ENCODE measurements around the gene ITGAE. TPM values are rescaled to one million over a fixed set of nuclear protein-coding genes. Genes with fewer than 3 reads are reported as not detected.
"Not testable (repeated sequence)": the region's sequence is repeated elsewhere in the genome, so short reads cannot be mapped to it uniquely, and the experiment has no call there.

The ITGAE gene
- total RNA-seq, 1 experiment from 2014 or later = 14.7 TPM

DNA sequence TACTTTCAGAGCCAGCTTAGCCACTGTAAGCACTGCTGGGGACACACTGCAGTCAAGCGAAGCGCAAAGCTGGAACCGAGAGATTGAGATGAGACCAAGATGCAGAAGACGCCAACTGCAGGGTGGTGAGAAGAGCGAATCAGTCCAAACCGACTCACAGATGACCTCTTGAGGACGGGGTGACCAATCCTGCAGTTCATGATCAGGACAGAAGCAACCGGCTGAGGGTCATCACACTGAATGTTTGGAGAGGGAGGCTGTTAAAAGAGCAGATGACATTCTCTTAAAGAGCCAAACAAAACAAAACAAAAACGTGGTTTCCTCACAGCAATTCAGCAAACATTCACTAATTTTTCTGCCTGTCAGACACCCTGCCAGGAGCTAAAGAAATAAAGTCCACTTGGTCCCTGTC, 68.8 kb downstream of the ITGAE start:
- no peaks in the 10 kb centered on the region for H3K9me3 Mint-ChIP-seq (ENCODE audit: low read depth, unreplicated experiment)
- no peak for DNase-seq
- H3K4me3 Mint-ChIP-seq (ENCODE audit: low read depth, unreplicated experiment) = no peak overlapping the region
- BruUV-seq (replicated peaks) = no TSS peak
- CTCF ChIA-PET = interaction anchor here (0.6 kb wide), 1 partner anchor 22 kb away, joined by 4 read pairs; no protein-coding TSS in a partner anchor
- intact Hi-C loops (cut with micrococcal nuclease; ENCODE audit: unreplicated experiment) = no loop called here
- H3K27me3 Mint-ChIP-seq (ENCODE audit: unreplicated experiment) = no peaks in the 10 kb centered on the region
- H3K27ac Mint-ChIP-seq (ENCODE audit: unreplicated experiment) = no peak overlapping the region
- peaks cover 6% of the 10 kb centered on the region for H3K36me3 Mint-ChIP-seq (ENCODE audit: insufficient read depth, unreplicated experiment)
- no peak for TF ChIP-seq CTCF (IDR thresholded peaks at IDR 0.05; ENCODE audit: unreplicated experiment)
- peaks cover 7% of the 10 kb centered on the region for H3K4me1 Mint-ChIP-seq (ENCODE audit: low read depth, unreplicated experiment)

DNA sequence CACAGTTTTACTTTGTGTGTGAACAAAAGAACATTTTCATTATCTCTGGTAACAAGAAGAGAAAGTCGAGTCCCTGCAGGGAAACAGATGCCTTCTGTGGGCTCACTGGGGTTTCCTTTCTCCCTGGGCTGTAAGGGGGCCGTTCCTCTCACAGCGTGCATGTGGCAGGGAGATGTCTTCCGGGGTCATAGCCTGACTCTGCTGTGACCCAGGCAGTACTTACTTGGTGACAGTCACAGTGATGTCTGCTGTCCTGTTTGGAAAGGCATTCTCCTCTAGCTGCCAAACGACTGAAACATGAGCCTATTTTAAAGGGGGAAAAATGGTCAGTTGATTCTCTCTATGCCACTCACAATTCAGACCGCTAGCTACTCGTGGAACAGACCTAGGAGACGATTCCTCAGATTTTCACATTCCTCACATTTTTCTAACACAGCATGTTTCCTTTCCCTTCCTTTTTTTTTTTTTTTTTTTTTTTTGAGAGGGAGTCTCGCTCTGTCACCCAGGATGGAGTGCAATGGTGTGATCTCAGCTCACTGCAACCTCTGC, 70.0 kb downstream of the ITGAE start:
- intact Hi-C loops (cut with micrococcal nuclease; ENCODE audit: unreplicated experiment) = no loop called here
- BruUV-seq (replicated peaks) = no TSS peak
- no peak for TF ChIP-seq CTCF (IDR thresholded peaks at IDR 0.05; ENCODE audit: unreplicated experiment)
- peaks cover 6% of the 10 kb centered on the region for H3K36me3 Mint-ChIP-seq (ENCODE audit: insufficient read depth, unreplicated experiment)
- CTCF ChIA-PET = interaction anchor here (0.7 kb wide), 1 partner anchor 39 kb away, joined by 3 read pairs; no protein-coding TSS in a partner anchor
- no peaks in the 10 kb centered on the region for H3K27me3 Mint-ChIP-seq (ENCODE audit: unreplicated experiment)
- no peak overlapping the region for H3K4me3 Mint-ChIP-seq (ENCODE audit: low read depth, unreplicated experiment)
- peaks cover 7% of the 10 kb centered on the region for H3K4me1 Mint-ChIP-seq (ENCODE audit: low read depth, unreplicated experiment)
- no peaks in the 10 kb centered on the region for H3K9me3 Mint-ChIP-seq (ENCODE audit: low read depth, unreplicated experiment)
- no peak for DNase-seq
- H3K27ac Mint-ChIP-seq (ENCODE audit: unreplicated experiment) = no peak overlapping the region

- H3K27me3 Mint-ChIP-seq (ENCODE audit: unreplicated experiment) = no peaks in the 10 kb centered on the region
- CTCF ChIA-PET = no interaction called here
- peaks cover 6% of the 10 kb centered on the region for H3K36me3 Mint-ChIP-seq (ENCODE audit: insufficient read depth, unreplicated experiment)
- no peaks in the 10 kb centered on the region for H3K9me3 Mint-ChIP-seq (ENCODE audit: low read depth, unreplicated experiment)
- peaks cover 10% of the 10 kb centered on the region for H3K4me1 Mint-ChIP-seq (ENCODE audit: low read depth, unreplicated experiment)
- no peak for TF ChIP-seq CTCF (IDR thresholded peaks at IDR 0.05; ENCODE audit: unreplicated experiment)
- no peak for DNase-seq
- H3K4me3 Mint-ChIP-seq (ENCODE audit: low read depth, unreplicated experiment) = no peak overlapping the region
- no TSS peak for BruUV-seq (replicated peaks)
- H3K27ac Mint-ChIP-seq (ENCODE audit: unreplicated experiment) = no peak overlapping the region
- intact Hi-C loops (cut with micrococcal nuclease; ENCODE audit: unreplicated experiment) = no loop called here
Measured at GRCh38 chr17:3729881-3730280, 71.1 kb downstream of the ITGAE start.

GRCh38 chr17:3728099-3728498, 72.9 kb downstream of the ITGAE start:
- H3K4me1 Mint-ChIP-seq (ENCODE audit: low read depth, unreplicated experiment); intact Hi-C loops (cut with micrococcal nuclease; ENCODE audit: unreplicated experiment); BruUV-seq (replicated peaks); CTCF ChIA-PET; H3K27ac Mint-ChIP-seq (ENCODE audit: unreplicated experiment); DNase-seq; H3K4me3 Mint-ChIP-seq (ENCODE audit: low read depth, unreplicated experiment); H3K9me3 Mint-ChIP-seq (ENCODE audit: low read depth, unreplicated experiment); H3K27me3 Mint-ChIP-seq (ENCODE audit: unreplicated experiment): not testable (repeated sequence)
- H3K36me3 Mint-ChIP-seq (ENCODE audit: insufficient read depth, unreplicated experiment) = peaks cover 24% of the 10 kb centered on the region

DNA sequence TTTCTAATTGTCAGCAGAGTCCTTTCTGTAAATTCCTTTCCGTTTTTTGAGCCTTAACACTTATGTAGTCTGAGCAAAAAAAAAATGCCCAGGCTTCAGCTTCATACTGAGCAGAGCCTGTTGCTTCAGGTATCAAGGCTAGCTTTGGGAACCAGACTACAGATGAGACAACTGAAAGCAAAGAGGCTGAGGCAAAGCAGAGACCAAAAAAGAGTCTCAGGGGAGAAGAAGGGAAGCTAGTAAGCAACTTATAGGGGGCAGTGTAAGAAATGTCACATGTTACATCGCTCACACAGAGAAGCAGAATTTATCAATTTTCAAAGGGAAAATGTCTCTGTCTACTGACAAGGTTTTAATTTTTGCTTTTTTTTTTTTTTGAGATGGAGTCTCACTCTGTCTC, 73.9 kb downstream of the ITGAE start:
- H3K36me3 Mint-ChIP-seq (ENCODE audit: insufficient read depth, unreplicated experiment) = peaks cover 34% of the 10 kb centered on the region
- no peak overlapping the region for H3K27ac Mint-ChIP-seq (ENCODE audit: unreplicated experiment)
- H3K9me3 Mint-ChIP-seq (ENCODE audit: low read depth, unreplicated experiment) = no peaks in the 10 kb centered on the region
- TF ChIP-seq CTCF (IDR thresholded peaks at IDR 0.05; ENCODE audit: unreplicated experiment) = no peak
- intact Hi-C loops (cut with micrococcal nuclease; ENCODE audit: unreplicated experiment) = no loop called here
- no peak overlapping the region for H3K4me3 Mint-ChIP-seq (ENCODE audit: low read depth, unreplicated experiment)
- no peak for DNase-seq
- H3K4me1 Mint-ChIP-seq (ENCODE audit: low read depth, unreplicated experiment) = peaks cover 19% of the 10 kb centered on the region
- CTCF ChIA-PET = no interaction called here
- no TSS peak for BruUV-seq (replicated peaks)
- no peaks in the 10 kb centered on the region for H3K27me3 Mint-ChIP-seq (ENCODE audit: unreplicated experiment)
